ENCODE data around the gene OR1K1.

- TF ChIP-seq, protein P1, sequence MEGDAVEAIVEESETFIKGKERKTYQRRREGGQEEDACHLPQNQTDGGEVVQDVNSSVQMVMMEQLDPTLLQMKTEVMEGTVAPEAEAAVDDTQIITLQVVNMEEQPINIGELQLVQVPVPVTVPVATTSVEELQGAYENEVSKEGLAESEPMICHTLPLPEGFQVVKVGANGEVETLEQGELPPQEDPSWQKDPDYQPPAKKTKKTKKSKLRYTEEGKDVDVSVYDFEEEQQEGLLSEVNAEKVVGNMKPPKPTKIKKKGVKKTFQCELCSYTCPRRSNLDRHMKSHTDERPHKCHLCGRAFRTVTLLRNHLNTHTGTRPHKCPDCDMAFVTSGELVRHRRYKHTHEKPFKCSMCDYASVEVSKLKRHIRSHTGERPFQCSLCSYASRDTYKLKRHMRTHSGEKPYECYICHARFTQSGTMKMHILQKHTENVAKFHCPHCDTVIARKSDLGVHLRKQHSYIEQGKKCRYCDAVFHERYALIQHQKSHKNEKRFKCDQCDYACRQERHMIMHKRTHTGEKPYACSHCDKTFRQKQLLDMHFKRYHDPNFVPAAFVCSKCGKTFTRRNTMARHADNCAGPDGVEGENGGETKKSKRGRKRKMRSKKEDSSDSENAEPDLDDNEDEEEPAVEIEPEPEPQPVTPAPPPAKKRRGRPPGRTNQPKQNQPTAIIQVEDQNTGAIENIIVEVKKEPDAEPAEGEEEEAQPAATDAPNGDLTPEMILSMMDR (IDR thresholded peaks at IDR 0.05; ENCODE audit: low read length), result no peak
- no peak for TF ChIP-seq EZH2 (optimal IDR thresholded peaks at IDR 0.05; ENCODE audit: low read depth, low read length)
Observed at GRCh38 chr9:122754825-122755224, 45.1 kb upstream of the OR1K1 start.

All from MM.1S (cell line).